ENCODE measurements around the gene LRRC38.

DNA sequence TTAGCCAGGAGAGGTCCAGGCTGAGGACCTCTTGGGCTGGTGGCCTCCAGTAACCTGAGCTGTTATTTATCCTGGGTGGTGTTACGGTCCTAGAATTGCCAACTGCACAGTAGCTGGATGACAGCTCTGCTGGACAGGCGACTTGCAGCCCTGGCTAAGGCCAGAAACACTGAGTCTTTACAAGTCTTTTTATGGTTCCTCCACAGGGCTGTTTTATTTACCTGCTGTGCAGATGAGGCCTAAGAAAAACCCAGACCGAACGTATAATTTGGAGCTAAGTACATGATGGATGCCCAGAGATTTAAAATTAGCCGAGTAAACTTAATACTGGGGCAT, 30.4 kb upstream of the LRRC38 start:
- TF ChIP-seq POLR2A (IDR thresholded peaks at IDR 0.05; ENCODE audit: low read length), result no peak
- no peak for TF ChIP-seq GATA1 (IDR thresholded peaks at IDR 0.05; ENCODE audit: low read depth, low read length)

Measured in erythroblast (primary cell).